Upper lobe of left lung (tissue), 4 donors: ENCODE results near the gene RGS19.

ENCODE experiments used
- POLR2A ChIP-seq, 4 donors: fragments of 450-650 bp; IDR thresholded peaks; one replicate each; pipeline ENCODE4 v1.5.1; 2016 to 2017; ENCODE audit warnings: antibody characterized with exemption in 4 of 4, mild to moderate bottlenecking in 2 of 4
- TF ChIP-seq, protein P1 (sequence below), 6 experiments: fragments of 450-650 bp in 4 of 6; fragments of 200-600 bp in 2 of 6; sonication (generic) in 2 of 6; IDR thresholded peaks; one replicate each; pipeline ENCODE4 v1.5.1; 2016 to 2019; ENCODE audit warnings: antibody characterized with exemption in 6 of 6

GRCh38 chr20:64084685-64085152 is 5.4 kb upstream of the RGS19 start:
- TF ChIP-seq, protein P1, sequence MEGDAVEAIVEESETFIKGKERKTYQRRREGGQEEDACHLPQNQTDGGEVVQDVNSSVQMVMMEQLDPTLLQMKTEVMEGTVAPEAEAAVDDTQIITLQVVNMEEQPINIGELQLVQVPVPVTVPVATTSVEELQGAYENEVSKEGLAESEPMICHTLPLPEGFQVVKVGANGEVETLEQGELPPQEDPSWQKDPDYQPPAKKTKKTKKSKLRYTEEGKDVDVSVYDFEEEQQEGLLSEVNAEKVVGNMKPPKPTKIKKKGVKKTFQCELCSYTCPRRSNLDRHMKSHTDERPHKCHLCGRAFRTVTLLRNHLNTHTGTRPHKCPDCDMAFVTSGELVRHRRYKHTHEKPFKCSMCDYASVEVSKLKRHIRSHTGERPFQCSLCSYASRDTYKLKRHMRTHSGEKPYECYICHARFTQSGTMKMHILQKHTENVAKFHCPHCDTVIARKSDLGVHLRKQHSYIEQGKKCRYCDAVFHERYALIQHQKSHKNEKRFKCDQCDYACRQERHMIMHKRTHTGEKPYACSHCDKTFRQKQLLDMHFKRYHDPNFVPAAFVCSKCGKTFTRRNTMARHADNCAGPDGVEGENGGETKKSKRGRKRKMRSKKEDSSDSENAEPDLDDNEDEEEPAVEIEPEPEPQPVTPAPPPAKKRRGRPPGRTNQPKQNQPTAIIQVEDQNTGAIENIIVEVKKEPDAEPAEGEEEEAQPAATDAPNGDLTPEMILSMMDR (IDR thresholded peaks at IDR 0.05) = no peak
- TF ChIP-seq POLR2A (IDR thresholded peaks at IDR 0.05) = no peak
